ENCODE measurements around the gene USP6NL.

The USP6NL gene

DNA sequence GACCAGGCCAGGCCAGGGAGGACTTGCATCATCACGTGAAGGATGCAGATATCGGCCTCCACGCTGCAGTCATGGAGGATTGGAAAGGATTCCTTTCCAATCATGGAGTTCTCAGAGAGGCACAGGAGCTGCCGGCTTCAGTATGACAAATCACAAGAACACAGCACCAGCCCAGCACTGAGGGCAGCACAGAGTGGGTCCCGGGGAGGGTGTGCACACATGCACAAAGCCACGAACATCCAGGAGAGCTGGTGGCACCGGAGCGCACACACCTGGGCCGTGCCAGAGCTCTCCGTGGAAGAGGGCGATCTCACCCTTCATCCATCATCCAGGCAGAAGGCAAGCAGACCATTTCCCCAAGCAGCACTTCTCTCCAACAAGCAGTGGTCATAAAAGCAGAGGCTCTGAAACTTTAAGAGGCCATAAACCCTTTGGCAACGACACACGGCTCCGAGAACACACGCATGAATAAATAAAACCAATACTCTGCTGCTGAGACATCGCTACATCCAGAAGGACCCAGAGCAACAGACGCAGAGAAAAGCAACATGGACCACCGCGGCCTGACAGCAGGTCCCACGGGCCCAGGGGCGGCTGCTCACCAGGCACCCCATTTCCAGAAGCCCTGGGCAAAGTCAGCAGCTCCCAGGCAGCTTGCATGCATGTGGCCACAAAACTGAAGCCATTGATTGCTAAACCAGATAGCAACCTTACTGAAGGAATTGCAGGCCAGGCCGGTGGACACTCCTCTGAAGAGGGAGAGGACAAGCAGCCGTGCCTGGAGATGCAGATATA, 180.8 kb downstream of the USP6NL start:
- TF ChIP-seq ZNF274 (IDR thresholded peaks at IDR 0.05; ENCODE audit: low read depth, low read length), result no peak
- no peak overlapping the region for H3K4me3 ChIP-seq (ENCODE audit: low read length)

- no peak for TF ChIP-seq ZNF274 (IDR thresholded peaks at IDR 0.05; ENCODE audit: low read depth, low read length)
- H3K4me3 ChIP-seq (ENCODE audit: low read length), result no peak overlapping the region
These were observed 181.9 kb downstream of the USP6NL start for GRCh38 chr10:11429439-11430052.

GRCh38 chr10:11425676-11426075, 185.8 kb downstream of the USP6NL start:
- H3K4me3 ChIP-seq (ENCODE audit: low read length), result no peak overlapping the region
- no peak for TF ChIP-seq ZNF274 (IDR thresholded peaks at IDR 0.05; ENCODE audit: low read depth, low read length)

GRCh38 chr10:11425296-11425610, 186.2 kb downstream of the USP6NL start:
- H3K4me3 ChIP-seq (ENCODE audit: low read length), result no peak overlapping the region
- no peak for TF ChIP-seq ZNF274 (IDR thresholded peaks at IDR 0.05; ENCODE audit: low read depth, low read length)

DNA sequence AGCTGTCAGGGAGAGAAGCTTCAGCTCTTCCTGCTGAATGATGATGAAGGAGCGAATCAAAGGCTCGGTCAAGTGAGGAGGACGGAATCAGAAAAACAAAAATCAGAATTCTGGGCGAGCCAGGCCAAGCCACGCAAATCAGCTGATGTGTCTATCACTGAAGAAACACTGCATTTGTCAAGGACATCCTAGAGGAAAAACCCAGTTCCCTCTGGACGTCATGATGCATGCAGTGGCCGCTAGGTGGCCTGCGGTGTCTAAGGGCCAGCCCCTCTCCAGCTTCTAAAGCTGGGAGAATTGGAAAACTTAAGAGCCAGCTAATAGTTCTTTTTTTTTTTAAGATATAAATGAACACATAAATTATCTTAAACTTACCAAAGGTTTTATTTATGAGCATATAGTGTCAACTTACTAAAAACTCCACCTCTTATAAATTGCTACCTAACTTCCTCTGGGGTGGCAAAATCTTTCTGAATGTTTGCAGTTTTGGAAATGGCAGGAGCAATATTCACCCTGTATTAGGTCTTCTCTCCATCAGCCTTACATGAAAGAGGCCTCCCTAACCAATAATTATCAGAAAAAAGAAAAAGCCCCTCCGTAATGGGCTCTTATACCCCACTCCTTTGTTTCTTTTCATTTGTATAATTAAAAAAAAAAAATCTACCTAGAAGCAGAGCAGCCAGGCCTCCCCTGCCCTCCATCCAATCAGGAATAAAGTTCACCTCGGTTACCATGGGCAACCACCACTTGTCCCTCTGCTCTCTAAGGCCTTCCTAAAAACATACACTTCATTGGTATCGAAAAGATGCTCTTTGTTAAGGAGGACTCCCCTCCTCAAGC, 186.8 kb downstream of the USP6NL start:
- no peak for TF ChIP-seq ZNF274 (IDR thresholded peaks at IDR 0.05; ENCODE audit: low read depth, low read length)
- H3K4me3 ChIP-seq (ENCODE audit: low read length), result no peak overlapping the region

GRCh38 chr10:11416974-11417373, 194.5 kb downstream of the USP6NL start:
- no peak for TF ChIP-seq ZNF274 (IDR thresholded peaks at IDR 0.05; ENCODE audit: low read depth, low read length)
- no peak overlapping the region for H3K4me3 ChIP-seq (ENCODE audit: low read length)

DNA sequence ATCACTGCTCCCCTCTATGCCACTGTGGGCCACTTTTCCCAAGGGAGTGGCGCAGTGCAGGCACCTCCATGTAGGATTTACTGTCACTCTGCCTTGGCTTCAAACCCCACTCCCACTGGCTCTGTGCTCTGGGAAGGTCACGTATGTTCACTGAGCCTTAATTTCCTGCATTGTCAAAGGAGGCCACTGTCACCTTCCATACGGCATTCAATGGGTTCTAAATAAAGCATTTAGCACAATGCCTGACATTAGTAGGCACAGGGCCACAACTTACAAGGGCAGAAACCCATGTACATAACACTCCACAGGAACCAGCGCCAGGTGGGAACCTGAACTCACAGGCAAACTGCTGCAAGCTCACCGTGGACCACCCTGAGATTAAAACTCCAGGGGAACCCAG, 196.4 kb downstream of the USP6NL start:
- no peak overlapping the region for H3K4me3 ChIP-seq (ENCODE audit: low read length)
- no peak for TF ChIP-seq ZNF274 (IDR thresholded peaks at IDR 0.05; ENCODE audit: low read depth, low read length)

GRCh38 chr10:11414314-11415038, 197.0 kb downstream of the USP6NL start:
- TF ChIP-seq ZNF274 (IDR thresholded peaks at IDR 0.05; ENCODE audit: low read depth, low read length), result no peak
- H3K4me3 ChIP-seq (ENCODE audit: low read length), result no peak overlapping the region

DNA sequence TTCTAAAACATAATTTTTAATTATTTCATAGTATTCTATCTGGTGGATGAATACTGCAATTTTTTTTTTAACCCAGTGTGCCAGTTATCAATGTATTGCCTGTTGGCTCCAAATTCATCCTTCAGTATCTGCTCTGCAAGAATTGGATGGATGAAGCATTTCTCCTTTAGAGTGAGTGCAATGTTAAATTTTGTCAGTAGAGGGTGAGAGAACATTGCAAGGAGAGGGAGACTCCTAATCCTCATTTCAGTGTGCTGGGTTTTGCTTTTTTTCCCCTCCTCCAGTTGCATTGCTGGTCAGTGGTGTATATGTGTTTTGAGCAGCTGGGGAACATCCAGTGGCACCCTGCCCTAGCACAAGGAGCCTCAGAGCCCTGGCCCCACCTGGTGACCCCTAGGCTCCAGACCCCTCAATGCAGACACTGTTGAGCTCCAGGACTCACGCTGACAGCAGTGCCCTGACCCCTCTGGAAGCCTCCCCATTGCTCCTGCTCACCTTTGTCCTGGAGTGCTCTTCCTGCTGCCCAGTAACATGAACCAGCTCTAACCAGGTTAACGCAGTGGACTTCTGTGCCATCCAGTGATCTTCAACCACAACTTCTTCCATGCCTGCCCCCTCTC, 199.4 kb downstream of the USP6NL start:
- TF ChIP-seq ZNF274 (IDR thresholded peaks at IDR 0.05; ENCODE audit: low read depth, low read length), result no peak
- no peak overlapping the region for H3K4me3 ChIP-seq (ENCODE audit: low read length)

GRCh38 chr10:11409357-11409756, 202.1 kb downstream of the USP6NL start:
- no peak overlapping the region for H3K4me3 ChIP-seq (ENCODE audit: low read length)
- TF ChIP-seq ZNF274 (IDR thresholded peaks at IDR 0.05; ENCODE audit: low read depth, low read length), result no peak

DNA sequence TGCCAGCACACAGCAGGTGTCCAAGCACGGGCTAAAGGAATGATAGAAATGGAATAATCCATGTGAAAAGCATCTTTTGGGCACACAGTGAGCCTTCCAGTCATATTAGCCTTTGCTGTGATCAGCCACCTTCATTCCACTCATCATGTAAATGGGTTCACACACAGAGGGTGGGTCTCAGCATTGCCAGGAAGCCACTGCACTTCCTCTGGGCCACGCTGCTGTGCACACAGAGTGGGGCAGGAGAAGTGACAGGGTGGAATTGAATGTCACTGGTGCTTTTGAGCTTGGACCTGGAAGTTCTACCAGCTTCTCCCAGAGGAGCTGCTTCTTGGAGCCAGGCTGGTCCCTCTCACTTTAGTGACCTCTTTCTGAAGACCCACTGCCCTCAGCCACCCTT, 203.5 kb downstream of the USP6NL start:
- no peak overlapping the region for H3K4me3 ChIP-seq (ENCODE audit: low read length)
- no peak for TF ChIP-seq ZNF274 (IDR thresholded peaks at IDR 0.05; ENCODE audit: low read depth, low read length)

DNA sequence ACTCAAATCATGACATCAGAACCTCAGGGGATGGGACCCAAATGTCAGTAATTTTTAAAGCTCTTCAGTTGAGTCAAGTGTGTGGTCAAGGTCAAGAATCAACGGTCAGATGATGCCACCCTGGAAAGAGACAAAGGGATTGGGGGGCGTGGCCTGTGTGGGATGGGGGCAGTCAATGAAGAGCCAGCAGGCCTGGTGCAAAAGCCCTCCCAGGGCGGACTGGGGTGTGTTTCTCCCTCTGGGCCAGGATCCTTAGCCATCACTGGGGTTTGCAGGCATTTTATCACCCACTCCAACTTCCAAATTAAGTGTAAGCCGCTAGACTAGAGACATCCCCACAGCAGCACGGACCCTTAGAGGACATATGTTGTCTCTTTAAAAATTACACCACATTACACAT, 204.7 kb downstream of the USP6NL start:
- TF ChIP-seq ZNF274 (IDR thresholded peaks at IDR 0.05; ENCODE audit: low read depth, low read length), result no peak

GRCh38 chr10:11404901-11405300, 206.5 kb downstream of the USP6NL start:
- no peak overlapping the region for H3K4me3 ChIP-seq (ENCODE audit: low read length)
- TF ChIP-seq ZNF274 (IDR thresholded peaks at IDR 0.05; ENCODE audit: low read depth, low read length), result no peak

More for the DNA sequence above, 204.7 kb downstream of the USP6NL start:
- no peak overlapping the region for H3K4me3 ChIP-seq (ENCODE audit: low read length)
